Upper lobe of right lung (tissue), 1 donor: Measurements from ENCODE around the gene NPB. TPM values are rescaled to one million over a fixed set of nuclear protein-coding genes. Genes with fewer than 3 reads are reported as not detected.

Source experiments
- ATAC-seq: fragments of 200-7000 bp; cut with Tn5 transposase; one replicate; pipeline ENCODE4 v1.9.1; 2020; ENCODE audit warnings: mild to moderate bottlenecking, moderate library complexity
- DNase-seq: peaks from one replicate; pipeline ENCODE4 v3.0.0-alpha.2; 2020
- H3K27ac ChIP-seq: fragments of 200-600 bp; one replicate; pipeline ENCODE4 v1.8.0; 2022
- H3K27me3 ChIP-seq: fragments of 200-600 bp; one replicate; pipeline ENCODE4 v1.8.0; 2022; ENCODE audit warnings: mild to moderate bottlenecking
- H3K36me3 ChIP-seq: fragments of 200-600 bp; one replicate; pipeline ENCODE4 v1.8.0; 2022
- H3K4me1 ChIP-seq: fragments of 200-600 bp; one replicate; pipeline ENCODE4 v1.8.0; 2022
- H3K4me3 ChIP-seq: fragments of 200-600 bp; one replicate; pipeline ENCODE4 v1.8.0; 2022; ENCODE audit warnings: mild to moderate bottlenecking
- H3K9me3 ChIP-seq: fragments of 200-600 bp; one replicate; pipeline ENCODE4 v1.8.0; 2022
- intact Hi-C: fragments of 100-400 bp; cut with DNase I; formaldehyde crosslinking; loops from one replicate; pipeline ENCODE4 v1.11.0; 2022
- total RNA-seq: library from RNA; stranded (reverse); fragmentation: NEBNext Ultra II Directional; extraction: Animal tissue kit (Norgen Biotek cat#: 25700); gene quantifications from one replicate; pipeline ENCODE4 v1.2.1, GENCODE V29; 2021
- TF ChIP-seq, protein P1 (sequence below): fragments of 200-600 bp; IDR thresholded peaks from one replicate; pipeline ENCODE4 v1.8.0; 2022; ENCODE audit warnings: antibody characterized with exemption
- donor health status: DM: no; HTN: yes; CAD: no; lungs with severe emphysema.

The NPB gene
- total RNA-seq, 1 donor from 2014 or later: 0.55 TPM

- peaks cover 50% of the 10 kb centered on the region for H3K36me3 ChIP-seq
- H3K4me3 ChIP-seq: peak overlapping the region; percentile 33
- no peak for DNase-seq
- no peak overlapping the region for H3K27ac ChIP-seq
- TF ChIP-seq, protein P1, sequence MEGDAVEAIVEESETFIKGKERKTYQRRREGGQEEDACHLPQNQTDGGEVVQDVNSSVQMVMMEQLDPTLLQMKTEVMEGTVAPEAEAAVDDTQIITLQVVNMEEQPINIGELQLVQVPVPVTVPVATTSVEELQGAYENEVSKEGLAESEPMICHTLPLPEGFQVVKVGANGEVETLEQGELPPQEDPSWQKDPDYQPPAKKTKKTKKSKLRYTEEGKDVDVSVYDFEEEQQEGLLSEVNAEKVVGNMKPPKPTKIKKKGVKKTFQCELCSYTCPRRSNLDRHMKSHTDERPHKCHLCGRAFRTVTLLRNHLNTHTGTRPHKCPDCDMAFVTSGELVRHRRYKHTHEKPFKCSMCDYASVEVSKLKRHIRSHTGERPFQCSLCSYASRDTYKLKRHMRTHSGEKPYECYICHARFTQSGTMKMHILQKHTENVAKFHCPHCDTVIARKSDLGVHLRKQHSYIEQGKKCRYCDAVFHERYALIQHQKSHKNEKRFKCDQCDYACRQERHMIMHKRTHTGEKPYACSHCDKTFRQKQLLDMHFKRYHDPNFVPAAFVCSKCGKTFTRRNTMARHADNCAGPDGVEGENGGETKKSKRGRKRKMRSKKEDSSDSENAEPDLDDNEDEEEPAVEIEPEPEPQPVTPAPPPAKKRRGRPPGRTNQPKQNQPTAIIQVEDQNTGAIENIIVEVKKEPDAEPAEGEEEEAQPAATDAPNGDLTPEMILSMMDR: no peak
- H3K4me1 ChIP-seq: peaks cover 5% of the 10 kb centered on the region
- H3K27me3 ChIP-seq: no peaks in the 10 kb centered on the region
- intact Hi-C loops: no loop called here
- H3K9me3 ChIP-seq: no peaks in the 10 kb centered on the region
- peak; percentile 8 for ATAC-seq
These were observed 643 bp upstream of the NPB start for GRCh38 chr17:81901167-81902022.

GRCh38 chr17:81902653-81903414 is 796 bp downstream of the NPB start:
- peaks cover 39% of the 10 kb centered on the region for H3K36me3 ChIP-seq
- DNase-seq: peak; percentile 64
- no peak overlapping the region for H3K27ac ChIP-seq
- no peaks in the 10 kb centered on the region for H3K27me3 ChIP-seq
- no peaks in the 10 kb centered on the region for H3K9me3 ChIP-seq
- intact Hi-C loops: no loop called here
- H3K4me3 ChIP-seq: peak overlapping the region; percentile 33
- peaks cover 5% of the 10 kb centered on the region for H3K4me1 ChIP-seq
- TF ChIP-seq, protein P1: no peak
- ATAC-seq: no peak

- DNase-seq (peak; percentile 58), ATAC-seq (no peak)
- Histone ChIP-seq H3K36me3 (peaks cover 33% of the 10 kb centered on the region), H3K4me1 (peaks cover 5% of the 10 kb centered on the region), H3K27me3 (no peaks in the 10 kb centered on the region), H3K4me3 (no peak overlapping the region), H3K27ac (no peak overlapping the region), H3K9me3 (no peaks in the 10 kb centered on the region)
- TF ChIP-seq, protein P1: no peak
- intact Hi-C loops: no loop called here
These were observed 1.4 kb downstream of the NPB start for GRCh38 chr17:81903415-81903831.

- H3K9me3 ChIP-seq: no peaks in the 10 kb centered on the region
- peaks cover 5% of the 10 kb centered on the region for H3K4me1 ChIP-seq
- TF ChIP-seq, protein P1: no peak
- H3K27ac ChIP-seq: no peak overlapping the region
- ATAC-seq (no peak), DNase-seq (no peak)
- no peaks in the 10 kb centered on the region for H3K27me3 ChIP-seq
- intact Hi-C loops: no loop called here
- H3K4me3 ChIP-seq: no peak overlapping the region
- H3K36me3 ChIP-seq: peaks cover 27% of the 10 kb centered on the region
These were observed 2.0 kb downstream of the NPB start for GRCh38 chr17:81903896-81904599.

- ATAC-seq (no peak), DNase-seq (no peak)
- no peak overlapping the region for H3K4me3 ChIP-seq
- TF ChIP-seq, protein P1: no peak
- H3K9me3 ChIP-seq: no peaks in the 10 kb centered on the region
- H3K27me3 ChIP-seq: no peaks in the 10 kb centered on the region
- peaks cover 20% of the 10 kb centered on the region for H3K36me3 ChIP-seq
- H3K4me1 ChIP-seq: peaks cover 7% of the 10 kb centered on the region
- intact Hi-C loops: no loop called here
- H3K27ac ChIP-seq: no peak overlapping the region
These were observed 2.8 kb downstream of the NPB start for GRCh38 chr17:81904600-81905423.
